ENCODE measurements around the gene MCM7.
A peak's percentile ranks its signal among the peaks of the same experiment; 100 is the strongest.
"Not testable (repeated sequence)": the region's sequence is repeated elsewhere in the genome, so short reads cannot be mapped to it uniquely, and the experiment has no call there.

MCM7 gene

GRCh38 chr7:100101016-100101862, at the start of gene MCM7, which contains the start of gene AP4M1:
TSS of gene MCM7 (minus strand) at chr7:100101397. CDS start at chr7:100101294, 103 bp downstream.
TSS of gene AP4M1 (plus strand) at chr7:100101643. CDS start at chr7:100101715, 72 bp downstream.
- DNase-seq (ENCODE audit: low read depth in 2 of 3, low spot score in 1 of 3) = peak; percentile 96 to 98 (median 98)

GRCh38 chr7:100148559-100149328, 47.5 kb upstream of the MCM7 start, which contains the start of gene LAMTOR4:
TSS of gene LAMTOR4 (plus strand) at chr7:100148918. CDS start at chr7:100148973, 55 bp downstream.
- peak; percentile 96 to 98 (median 97) for DNase-seq (ENCODE audit: low read depth in 2 of 3, low spot score in 1 of 3)

GRCh38 chr7:100148225-100148558, 47.0 kb upstream of the MCM7 start:
- no peak for DNase-seq (ENCODE audit: low read depth in 2 of 3, low spot score in 1 of 3)

GRCh38 chr7:100147278-100147677, 46.1 kb upstream of the MCM7 start:
- no peak for DNase-seq (ENCODE audit: low read depth in 2 of 3, low spot score in 1 of 3)

- not testable (repeated sequence) for DNase-seq (ENCODE audit: low read depth in 2 of 3, low spot score in 1 of 3)
Measured at GRCh38 chr7:100146350-100146749, 45.2 kb upstream of the MCM7 start.

- no peak for DNase-seq (ENCODE audit: low read depth in 2 of 3, low spot score in 1 of 3)
Measured at GRCh38 chr7:100142461-100142860, 41.3 kb upstream of the MCM7 start.

GRCh38 chr7:100141555-100141949, 40.4 kb upstream of the MCM7 start:
- DNase-seq (ENCODE audit: low read depth in 2 of 3, low spot score in 1 of 3) = no peak

GRCh38 chr7:100137851-100138760, 36.9 kb upstream of the MCM7 start:
- DNase-seq (ENCODE audit: low read depth in 2 of 3, low spot score in 1 of 3) = no peak

- peak in 2 of 3 donors; percentile 44 to 50 for DNase-seq (ENCODE audit: low read depth in 2 of 3, low spot score in 1 of 3)
Measured at GRCh38 chr7:100132697-100133151, 31.5 kb upstream of the MCM7 start.

GRCh38 chr7:100132126-100132525, 30.9 kb upstream of the MCM7 start:
- no peak for DNase-seq (ENCODE audit: low read depth in 2 of 3, low spot score in 1 of 3)

GRCh38 chr7:100130608-100131453, 29.6 kb upstream of the MCM7 start:
- peak; percentile 68 to 96 (median 75) for DNase-seq (ENCODE audit: low read depth in 2 of 3, low spot score in 1 of 3)

GRCh38 chr7:100130220-100130607, 29.0 kb upstream of the MCM7 start:
- DNase-seq (ENCODE audit: low read depth in 2 of 3, low spot score in 1 of 3) = not testable (repeated sequence)

- DNase-seq (ENCODE audit: low read depth in 2 of 3, low spot score in 1 of 3) = no peak
Measured at GRCh38 chr7:100128637-100128963, 27.4 kb upstream of the MCM7 start.

GRCh38 chr7:100127866-100128636, 26.9 kb upstream of the MCM7 start:
- no peak for DNase-seq (ENCODE audit: low read depth in 2 of 3, low spot score in 1 of 3)

GRCh38 chr7:100126931-100127865, 26.0 kb upstream of the MCM7 start, which contains the start of gene MBLAC1:
TSS of gene MBLAC1 (plus strand) at chr7:100126967. CDS start at chr7:100127396, 429 bp downstream.
- peak; percentile 84 to 95 (median 86) for DNase-seq (ENCODE audit: low read depth in 2 of 3, low spot score in 1 of 3)

- DNase-seq (ENCODE audit: low read depth in 2 of 3, low spot score in 1 of 3) = no peak
Measured at GRCh38 chr7:100126239-100126930, 25.2 kb upstream of the MCM7 start.
